Keratinocyte (primary cell): ENCODE data around the gene SERPINA1. TPM values are rescaled to one million over a fixed set of nuclear protein-coding genes. Genes with fewer than 3 reads are reported as not detected.

ENCODE experiments used
- DNase-seq: peaks from one replicate; pipeline ENCODE4 v3.0.0-alpha.2; 2011; ENCODE audit warnings: low read depth, missing footprints, low spot score
- FAIRE-seq: peaks from 2 replicates; lab custom pipeline; 2011; peaks lifted over from hg19 to GRCh38; lab: Jason Lieb, UNC
- H2AFZ ChIP-seq: 2 replicates; pipeline ENCODE4 v1.6.0; 2012; ENCODE audit warnings: low read length, control low read depth, inconsistent platforms; ENCODE audit not compliant: control insufficient read depth
- H3K27ac ChIP-seq: 2 replicates; pipeline ENCODE4 v1.5.1; 2011; ENCODE audit warnings: low read length; ENCODE audit not compliant: control insufficient read depth, insufficient read depth
- H3K27me3 ChIP-seq: 3 replicates; pipeline ENCODE4 v1.6.0; 2011; ENCODE audit warnings: low read length; ENCODE audit not compliant: control insufficient read depth, insufficient read depth; ENCODE audit errors: extremely low read depth
- H3K36me3 ChIP-seq, 2 experiments: 2 replicates in 1 of 2; 3 replicates in 1 of 2; pipeline ENCODE4 v1.5.1; 2011; ENCODE audit warnings: low read length in 2 of 2, mild to moderate bottlenecking in 1 of 2; ENCODE audit not compliant: control insufficient read depth in 2 of 2, insufficient read depth in 2 of 2; ENCODE audit errors: extremely low read depth in 1 of 2
- H3K4me1 ChIP-seq: 3 replicates; pipeline ENCODE4 v1.5.1; 2011; ENCODE audit warnings: low read length; ENCODE audit not compliant: control insufficient read depth, insufficient read depth; ENCODE audit errors: extremely low read depth
- H3K4me2 ChIP-seq: 3 replicates; pipeline ENCODE4 v1.6.0; 2011; ENCODE audit warnings: low read depth, low read length; ENCODE audit not compliant: control insufficient read depth, insufficient read depth; ENCODE audit errors: extremely low read depth
- H3K4me3 ChIP-seq, 3 experiments: fragments of 200-600 bp in 1 of 3; sonication (generic) in 1 of 3; 2 replicates in 2 of 3; 3 replicates in 1 of 3; pipeline ENCODE4 v1.5.1; 2011 to 2016; ENCODE audit warnings: low read length in 3 of 3, mild to moderate bottlenecking in 3 of 3, control low read depth in 2 of 3, inconsistent platforms in 1 of 3, low read depth in 1 of 3, mixed read lengths in 1 of 3, mixed run types in 1 of 3, moderate library complexity in 1 of 3; ENCODE audit not compliant: control insufficient read depth in 2 of 3, insufficient read depth in 2 of 3; ENCODE audit errors: extremely low read depth in 1 of 3
- H3K79me2 ChIP-seq: 2 replicates; pipeline ENCODE4 v1.6.0; 2012; ENCODE audit warnings: low read length; ENCODE audit not compliant: control insufficient read depth, insufficient read depth
- H3K9ac ChIP-seq: 3 replicates; pipeline ENCODE4 v1.6.0; 2011; ENCODE audit warnings: low read length; ENCODE audit not compliant: control insufficient read depth, insufficient read depth; ENCODE audit errors: extremely low read depth
- H3K9me1 ChIP-seq: 3 replicates; pipeline ENCODE4 v1.6.0; 2011; ENCODE audit warnings: low read length; ENCODE audit not compliant: control insufficient read depth, insufficient read depth; ENCODE audit errors: extremely low read depth
- H3K9me3 ChIP-seq: 2 replicates; pipeline ENCODE4 v1.5.1; 2012; ENCODE audit warnings: low read depth, low read length; ENCODE audit not compliant: control insufficient read depth
- H4K20me1 ChIP-seq: 3 replicates; pipeline ENCODE4 v1.6.0; 2011; ENCODE audit warnings: low read length; ENCODE audit not compliant: control insufficient read depth, insufficient read depth; ENCODE audit errors: extremely low read depth
- EZH2 ChIP-seq: IDR thresholded peaks from one replicate; pipeline ENCODE4 v1.6.1; 2012; ENCODE audit warnings: inconsistent platforms, mild to moderate bottlenecking, low read length, moderate library complexity
- dilution Hi-C: fragments of 300-500 bp; cut with MboI; formaldehyde crosslinking; loops from one replicate; pipeline ENCODE4 v1.7.0; 2020; ENCODE audit warnings: low sequenced_read_pairs; ENCODE audit not compliant: extremely low pct_ligation_motif_present
- polyA plus RNA-seq, 5 experiments: library from polyadenylated mRNA; depleted of rRNA in 3 of 5; stranded (reverse) in 3 of 5; stranded (forward) in 1 of 5; unstranded in 1 of 5; fragments of >200 nt; gene quantifications; 1 replicate in 1 of 5; 2 replicates in 3 of 5; 3 replicates in 1 of 5; pipeline versions ENCODE4 v1.2.1 to v1.2.3, GENCODE V29; 2011 to 2012; ENCODE audit warnings: missing spikeins in 2 of 5, low read depth in 1 of 5, low replicate concordance in 1 of 5
- TF ChIP-seq, protein P1 (sequence below), 3 experiments: IDR thresholded peaks in 1 of 3; conservative IDR thresholded peaks in 1 of 3; optimal IDR thresholded peaks in 1 of 3; 2 replicates in 2 of 3; 3 replicates in 1 of 3; pipeline versions ENCODE3 to v1.5.1; 2011; ENCODE audit warnings: low read length in 3 of 3, mild to moderate bottlenecking in 3 of 3, moderate library complexity in 2 of 3, control low read depth in 1 of 3, inconsistent platforms in 1 of 3; ENCODE audit not compliant: insufficient read depth in 2 of 3; ENCODE audit errors: extremely low read depth in 1 of 3

Gene SERPINA1
- polyA plus RNA-seq, 1 donor (not counting 4 experiments of a cell fraction or from before 2014, with no cell fraction given) = 0.71 TPM

DNA sequence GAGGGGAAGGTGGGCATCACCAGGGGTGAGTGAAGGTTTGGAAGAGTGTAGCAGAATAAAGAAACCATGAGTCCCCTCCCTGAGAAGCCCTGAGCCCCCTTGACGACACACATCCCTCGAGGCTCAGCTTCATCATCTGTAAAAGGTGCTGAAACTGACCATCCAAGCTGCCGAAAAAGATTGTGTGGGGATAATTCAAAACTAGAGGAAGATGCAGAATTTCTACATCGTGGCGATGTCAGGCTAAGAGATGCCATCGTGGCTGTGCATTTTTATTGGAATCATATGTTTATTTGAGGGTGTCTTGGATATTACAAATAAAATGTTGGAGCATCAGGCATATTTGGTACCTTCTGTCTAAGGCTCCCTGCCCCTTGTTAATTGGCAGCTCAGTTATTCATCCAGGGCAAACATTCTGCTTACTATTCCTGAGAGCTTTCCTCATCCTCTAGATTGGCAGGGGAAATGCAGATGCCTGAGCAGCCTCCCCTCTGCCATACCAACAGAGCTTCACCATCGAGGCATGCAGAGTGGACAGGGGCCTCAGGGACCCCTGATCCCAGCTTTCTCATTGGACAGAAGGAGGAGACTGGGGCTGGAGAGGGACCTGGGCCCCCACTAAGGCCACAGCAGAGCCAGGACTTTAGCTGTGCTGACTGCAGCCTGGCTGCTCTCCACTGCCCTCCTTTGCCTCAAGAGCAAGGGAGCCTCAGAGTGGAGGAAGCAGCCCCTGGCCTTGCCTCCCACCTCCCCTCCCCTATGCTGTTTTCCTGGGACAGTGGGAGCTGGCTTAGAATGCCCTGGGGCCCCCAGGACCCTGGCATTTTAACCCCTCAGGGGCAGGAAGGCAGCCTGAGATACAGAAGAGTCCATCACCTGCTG is 7.0 kb downstream of the SERPINA1 start:
- H4K20me1 ChIP-seq = no peaks in the 10 kb centered on the region
- H3K4me1 ChIP-seq = no peaks in the 10 kb centered on the region
- TF ChIP-seq, protein P1, sequence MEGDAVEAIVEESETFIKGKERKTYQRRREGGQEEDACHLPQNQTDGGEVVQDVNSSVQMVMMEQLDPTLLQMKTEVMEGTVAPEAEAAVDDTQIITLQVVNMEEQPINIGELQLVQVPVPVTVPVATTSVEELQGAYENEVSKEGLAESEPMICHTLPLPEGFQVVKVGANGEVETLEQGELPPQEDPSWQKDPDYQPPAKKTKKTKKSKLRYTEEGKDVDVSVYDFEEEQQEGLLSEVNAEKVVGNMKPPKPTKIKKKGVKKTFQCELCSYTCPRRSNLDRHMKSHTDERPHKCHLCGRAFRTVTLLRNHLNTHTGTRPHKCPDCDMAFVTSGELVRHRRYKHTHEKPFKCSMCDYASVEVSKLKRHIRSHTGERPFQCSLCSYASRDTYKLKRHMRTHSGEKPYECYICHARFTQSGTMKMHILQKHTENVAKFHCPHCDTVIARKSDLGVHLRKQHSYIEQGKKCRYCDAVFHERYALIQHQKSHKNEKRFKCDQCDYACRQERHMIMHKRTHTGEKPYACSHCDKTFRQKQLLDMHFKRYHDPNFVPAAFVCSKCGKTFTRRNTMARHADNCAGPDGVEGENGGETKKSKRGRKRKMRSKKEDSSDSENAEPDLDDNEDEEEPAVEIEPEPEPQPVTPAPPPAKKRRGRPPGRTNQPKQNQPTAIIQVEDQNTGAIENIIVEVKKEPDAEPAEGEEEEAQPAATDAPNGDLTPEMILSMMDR (optimal IDR thresholded peaks at IDR 0.05 in 1 of 3, IDR thresholded peaks at IDR 0.05 in 1 of 3, conservative IDR thresholded peaks at IDR 0.05 in 1 of 3; ENCODE audit: extremely low read depth in 1 of 3, insufficient read depth in 2 of 3, low read length in 3 of 3) = no peak
- TF ChIP-seq EZH2 = no peak
- no peaks in the 10 kb centered on the region for H3K9me3 ChIP-seq
- DNase-seq (no peak), FAIRE-seq (no peak)
- H3K27me3 ChIP-seq = peaks cover 8% of the 10 kb centered on the region
- no peak overlapping the region for H3K27ac ChIP-seq
- no peak overlapping the region for H3K4me3 ChIP-seq
- H3K9ac ChIP-seq = no peak overlapping the region
- H3K9me1 ChIP-seq = no peaks in the 10 kb centered on the region
- dilution Hi-C loops = no loop called here
- H3K79me2 ChIP-seq = no peaks in the 10 kb centered on the region
- H2AFZ ChIP-seq = no peak overlapping the region
- H3K4me2 ChIP-seq = no peak overlapping the region
- H3K36me3 ChIP-seq = no peaks in the 10 kb centered on the region

DNA sequence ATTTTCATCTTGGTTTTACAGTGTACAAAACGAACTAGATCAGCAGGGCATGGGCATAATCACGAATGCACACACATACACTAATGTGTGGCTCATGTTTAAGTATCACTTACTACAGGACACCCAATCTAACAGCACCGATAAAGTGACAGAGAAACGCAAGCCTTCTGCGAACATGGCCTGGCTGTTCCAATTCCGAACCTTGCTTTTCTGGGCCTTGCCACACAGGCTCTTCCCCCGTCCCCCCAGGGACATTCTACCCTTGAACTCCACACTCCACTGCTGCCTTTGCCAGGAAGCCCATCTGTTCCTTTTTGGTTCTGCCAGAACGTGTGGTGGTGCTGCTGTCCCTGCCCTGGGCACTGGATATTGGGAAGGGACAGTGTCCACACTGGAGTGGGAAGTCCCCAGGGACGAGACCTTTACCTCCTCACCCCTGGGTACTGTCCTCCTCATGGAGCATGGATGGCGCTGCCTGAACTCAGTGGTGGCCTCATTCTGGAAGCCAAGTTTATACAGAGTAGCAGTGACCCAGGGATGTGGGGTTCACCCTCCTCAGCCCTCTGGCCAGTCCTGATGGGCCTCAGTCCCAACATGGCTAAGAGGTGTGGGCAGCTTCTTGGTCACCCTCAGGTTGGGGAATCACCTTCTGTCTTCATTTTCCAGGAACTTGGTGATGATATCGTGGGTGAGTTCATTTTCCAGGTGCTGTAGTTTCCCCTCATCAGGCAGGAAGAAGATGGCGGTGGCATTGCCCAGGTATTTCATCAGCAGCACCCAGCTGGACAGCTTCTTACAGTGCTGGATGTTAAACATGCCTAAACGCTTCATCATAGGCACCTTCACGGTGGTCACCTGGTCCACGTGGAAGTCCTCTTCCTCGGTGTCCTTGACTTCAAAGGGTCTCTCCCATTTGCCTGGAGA is 7.9 kb downstream of the SERPINA1 start:
- Histone ChIP-seq H3K9me3 (no peaks in the 10 kb centered on the region), H4K20me1 (no peaks in the 10 kb centered on the region), H3K4me3 (no peak overlapping the region), H3K27ac (no peak overlapping the region), H3K9me1 (no peaks in the 10 kb centered on the region), H2AFZ (no peak overlapping the region), H3K79me2 (no peaks in the 10 kb centered on the region), H3K36me3 (no peaks in the 10 kb centered on the region), H3K4me1 (no peaks in the 10 kb centered on the region), H3K9ac (no peak overlapping the region), H3K27me3 (peaks cover 8% of the 10 kb centered on the region), H3K4me2 (no peak overlapping the region)
- DNase-seq (no peak), FAIRE-seq (no peak)
- TF ChIP-seq, protein P1 (optimal IDR thresholded peaks at IDR 0.05 in 1 of 3, IDR thresholded peaks at IDR 0.05 in 1 of 3, conservative IDR thresholded peaks at IDR 0.05 in 1 of 3; ENCODE audit: extremely low read depth in 1 of 3, insufficient read depth in 2 of 3, low read length in 3 of 3) = no peak
- TF ChIP-seq EZH2 = no peak
- dilution Hi-C loops = no loop called here
